SK-N-SH treated with all-trans-retinoic acid at 6 μM for 48 hours (cell line): ENCODE measurements around the gene FER.
"Not testable (repeated sequence)": the region's sequence is repeated elsewhere in the genome, so short reads cannot be mapped to it uniquely, and the experiment has no call there.

Experiments
- ATAC-seq: fragments of 200-7000 bp; cut with Tn5 transposase; 3 replicates; pipeline ENCODE4 v1.9.1; 2020; ENCODE audit warnings: mild to moderate bottlenecking, moderate library complexity
- ARNTL ChIP-seq: fragments of 450-650 bp; formaldehyde crosslinking; IDR thresholded peaks from 2 replicates; pipeline ENCODE4 v1.5.0; 2020; ENCODE audit warnings: low read depth, mild to moderate bottlenecking, moderate library complexity, borderline replicate concordance
- BACH2 ChIP-seq: fragments of 250-450 bp; sonication (Bioruptor Pico); IDR thresholded peaks from 2 replicates; pipeline ENCODE4 v1.9.0; 2021; ENCODE audit warnings: mild to moderate bottlenecking, borderline replicate concordance
- CREB5 ChIP-seq: fragments of 250-450 bp; sonication (Bioruptor Pico); IDR thresholded peaks from 2 replicates; pipeline ENCODE4 v1.5.1; 2020; ENCODE audit warnings: low read depth, mild to moderate bottlenecking, moderate library complexity
- CSDC2 ChIP-seq: fragments of 250-450 bp; sonication (Bioruptor Pico); IDR thresholded peaks from 2 replicates; pipeline ENCODE4 v1.5.0; 2020; ENCODE audit warnings: mild to moderate bottlenecking, moderate library complexity
- CSRNP3 ChIP-seq: fragments of 250-450 bp; sonication (Bioruptor Pico); IDR thresholded peaks from 2 replicates; pipeline ENCODE4 v1.5.1; 2021; ENCODE audit warnings: mild to moderate bottlenecking, moderate library complexity
- ESRRG ChIP-seq: fragments of 250-450 bp; sonication (Bioruptor Pico); IDR thresholded peaks from 2 replicates; pipeline ENCODE4 v1.6.1; 2021; ENCODE audit warnings: mild to moderate bottlenecking
- ISL1 ChIP-seq: fragments of 250-450 bp; sonication (Bioruptor Pico); IDR thresholded peaks from 2 replicates; pipeline ENCODE4 v2.1.2; 2022; ENCODE audit warnings: mild to moderate bottlenecking, moderate library complexity
- OSR1 ChIP-seq: fragments of 250-450 bp; sonication (Bioruptor Pico); IDR thresholded peaks from 2 replicates; pipeline ENCODE4 v1.8.0; 2022; ENCODE audit warnings: moderate library complexity, mild to moderate bottlenecking, inconsistent platforms
- PATZ1 ChIP-seq: fragments of 250-450 bp; sonication (Bioruptor Pico); IDR thresholded peaks from 2 replicates; pipeline ENCODE4 v1.8.0; 2020; ENCODE audit warnings: mild to moderate bottlenecking, moderate library complexity, borderline replicate concordance
- POU6F1 ChIP-seq: fragments of 250-450 bp; sonication (Bioruptor Pico); IDR thresholded peaks from 2 replicates; pipeline ENCODE4 v1.8.0; 2021; ENCODE audit warnings: low read depth, mild to moderate bottlenecking, moderate library complexity, borderline replicate concordance
- PPARA ChIP-seq: fragments of 250-450 bp; sonication (Bioruptor Pico); IDR thresholded peaks from 2 replicates; pipeline ENCODE4 v1.5.0; 2020; ENCODE audit warnings: mild to moderate bottlenecking, borderline replicate concordance
- RARB ChIP-seq: fragments of 250-450 bp; sonication (Bioruptor Pico); IDR thresholded peaks from 2 replicates; pipeline ENCODE4 v1.8.0; 2021; ENCODE audit warnings: mild to moderate bottlenecking, moderate library complexity
- SNAI2 ChIP-seq: fragments of 250-450 bp; sonication (Bioruptor Pico); IDR thresholded peaks from 2 replicates; pipeline ENCODE4 v1.5.0; 2020; ENCODE audit warnings: mild to moderate bottlenecking, moderate library complexity
- TOX ChIP-seq: fragments of 250-450 bp; sonication (Bioruptor Pico); IDR thresholded peaks from 2 replicates; pipeline ENCODE4 v1.8.0; 2021; ENCODE audit warnings: mild to moderate bottlenecking, moderate library complexity, borderline replicate concordance
- ZC3H10 ChIP-seq: fragments of 250-450 bp; sonication (Bioruptor Pico); IDR thresholded peaks from 2 replicates; pipeline ENCODE4 v1.5.1; 2021; ENCODE audit warnings: mild to moderate bottlenecking, moderate library complexity
- ZFP3 ChIP-seq: fragments of 250-450 bp; sonication (Bioruptor Pico); IDR thresholded peaks from 2 replicates; pipeline ENCODE4 v1.5.0; 2020; ENCODE audit warnings: mild to moderate bottlenecking, moderate library complexity
- ZFP30 ChIP-seq: fragments of 450-650 bp; formaldehyde crosslinking; IDR thresholded peaks from 2 replicates; pipeline ENCODE4 v1.5.0; 2022; ENCODE audit warnings: mild to moderate bottlenecking, moderate library complexity
- ZNF565 ChIP-seq: fragments of 450-650 bp; formaldehyde crosslinking; conservative IDR thresholded peaks from 2 replicates; pipeline ENCODE4 v1.5.0; 2020; ENCODE audit warnings: low read depth, mild to moderate bottlenecking, moderate library complexity
- ZNF70 ChIP-seq: fragments of 450-650 bp; formaldehyde crosslinking; IDR thresholded peaks from 2 replicates; pipeline ENCODE4 v1.5.0; 2020; ENCODE audit warnings: mild to moderate bottlenecking, moderate library complexity
- ZNF8 ChIP-seq: fragments of 450-650 bp; formaldehyde crosslinking; IDR thresholded peaks from 2 replicates; pipeline ENCODE4 v1.5.0; 2020; ENCODE audit warnings: mild to moderate bottlenecking, moderate library complexity

Gene FER

GRCh38 chr5:108763222-108763916, 15.7 kb downstream of the FER start:
- TF ChIP-seq POU6F1 (CRISPR knock-in tag) (no peak), TOX (CRISPR knock-in tag) (no peak), ZNF70 (CRISPR knock-in tag) (no peak), ESRRG (CRISPR knock-in tag) (no peak), CSRNP3 (CRISPR knock-in tag) (no peak), PATZ1 (CRISPR knock-in tag) (no peak), ZFP30 (no peak), ZFP3 (CRISPR knock-in tag) (no peak), ZNF565 (no peak), ISL1 (no peak), ZC3H10 (no peak), CREB5 (no peak), RARB (CRISPR knock-in tag) (no peak), PPARA (CRISPR knock-in tag) (no peak), BACH2 (CRISPR knock-in tag) (no peak), ARNTL (CRISPR knock-in tag) (no peak), ZNF8 (no peak), SNAI2 (CRISPR knock-in tag) (no peak)
- no peak for ATAC-seq

- no peak for TF ChIP-seq CSDC2 (CRISPR knock-in tag)
- TF ChIP-seq OSR1, result no peak
- TF ChIP-seq CREB5, result no peak
- no peak for TF ChIP-seq PATZ1 (CRISPR knock-in tag)
- no peak for TF ChIP-seq PPARA (CRISPR knock-in tag)
- no peak for TF ChIP-seq RARB (CRISPR knock-in tag)
- no peak for TF ChIP-seq ZNF8
- no peak for ATAC-seq
These were observed 17.9 kb downstream of the FER start for GRCh38 chr5:108765647-108766046.

- ATAC-seq, result not testable (repeated sequence)
These were observed 19.2 kb downstream of the FER start for GRCh38 chr5:108766916-108767315.
